Liver (tissue), 9 donors: ENCODE data around the gene NHLRC2. TPM values are rescaled to one million over a fixed set of nuclear protein-coding genes. Genes with fewer than 3 reads are reported as not detected.

ENCODE experiments used
- DNase-seq: peaks from one replicate; pipeline ENCODE4 v3.0.0-alpha.2; 2017; ENCODE audit warnings: low spot score
- H3K27ac ChIP-seq, 2 donors: one replicate each; pipeline ENCODE4 v1.7.0; 2013; ENCODE audit warnings: inconsistent platforms in 2 of 2, low read length in 2 of 2, control low read depth in 1 of 2, low read depth in 1 of 2, mild to moderate bottlenecking in 1 of 2
- H3K27me3 ChIP-seq, 4 donors: one replicate each; pipeline versions ENCODE4 v1.6.1 to v1.7.0; 2013; ENCODE audit warnings: low read length in 3 of 4, inconsistent platforms in 1 of 4, mild to moderate bottlenecking in 1 of 4, moderate library complexity in 1 of 4; ENCODE audit not compliant: control insufficient read depth in 4 of 4, insufficient read depth in 4 of 4
- H3K36me3 ChIP-seq, 4 donors: one replicate each; pipeline versions ENCODE4 v1.6.1 to v1.7.0; 2013; ENCODE audit warnings: low read length in 3 of 4, mild to moderate bottlenecking in 3 of 4, low read depth in 1 of 4, moderate library complexity in 1 of 4; ENCODE audit not compliant: control insufficient read depth in 4 of 4, insufficient read depth in 3 of 4
- H3K4me1 ChIP-seq, 4 donors: one replicate each; pipeline versions ENCODE4 v1.6.1 to v1.7.0; 2013; ENCODE audit warnings: low read length in 3 of 4, mild to moderate bottlenecking in 3 of 4, moderate library complexity in 1 of 4; ENCODE audit not compliant: control insufficient read depth in 4 of 4, insufficient read depth in 4 of 4
- H3K4me3 ChIP-seq, 3 donors: one replicate each; pipeline versions ENCODE4 v1.6.1 to v1.7.0; 2013; ENCODE audit warnings: low read length in 3 of 3, control low read depth in 1 of 3, low read depth in 1 of 3, mild to moderate bottlenecking in 1 of 3
- H3K9ac ChIP-seq, 2 donors: one replicate each; pipeline ENCODE4 v1.7.0; 2013; ENCODE audit warnings: low read length in 2 of 2, mild to moderate bottlenecking in 2 of 2, moderate library complexity in 2 of 2, control low read depth in 1 of 2, low read depth in 1 of 2
- H3K9me3 ChIP-seq, 4 donors: one replicate each; pipeline versions ENCODE4 v1.6.1 to v1.7.0; 2013; ENCODE audit warnings: low read length in 3 of 4; ENCODE audit not compliant: control insufficient read depth in 4 of 4
- CTCF ChIP-seq: fragments of 150-350 bp; IDR thresholded peaks from 2 replicates; pipeline ENCODE4 v1.5.1; 2017; ENCODE audit warnings: improper control_type of control experiment, low read depth, low read length; ENCODE audit not compliant: missing input control
- EGR1 ChIP-seq, 2 donors: IDR thresholded peaks; 2 replicates each; pipeline ENCODE4 v1.6.1; 2016 to 2018; ENCODE audit warnings: antibody characterized with exemption in 2 of 2, low read depth in 2 of 2
- FOXA1 ChIP-seq: IDR thresholded peaks from 2 replicates; pipeline ENCODE4 v1.6.1; 2016; ENCODE audit warnings: antibody characterized with exemption
- FOXA2 ChIP-seq: IDR thresholded peaks from 2 replicates; pipeline ENCODE4 v1.6.1; 2016; ENCODE audit warnings: antibody characterized with exemption
- GABPA ChIP-seq, 2 donors: IDR thresholded peaks in 1 of 2; conservative IDR thresholded peaks in 1 of 2; 2 replicates each; pipeline ENCODE4 v1.6.1; 2016; ENCODE audit warnings: antibody characterized with exemption in 2 of 2, mild to moderate bottlenecking in 1 of 2, moderate library complexity in 1 of 2
- HNF4A ChIP-seq, 2 donors: conservative IDR thresholded peaks; 2 replicates each; pipeline ENCODE4 v1.6.1; 2016; ENCODE audit warnings: antibody characterized with exemption in 2 of 2, mild to moderate bottlenecking in 2 of 2
- HNF4G ChIP-seq: IDR thresholded peaks from 2 replicates; pipeline ENCODE4 v1.6.1; 2016; ENCODE audit warnings: antibody characterized with exemption
- JUND ChIP-seq, 2 donors: IDR thresholded peaks; 2 replicates each; pipeline ENCODE4 v1.6.1; 2016; ENCODE audit warnings: antibody characterized with exemption in 2 of 2
- NR2F2 ChIP-seq: IDR thresholded peaks from 2 replicates; pipeline ENCODE4 v1.6.1; 2016; ENCODE audit warnings: antibody characterized with exemption
- RAD21 ChIP-seq, 2 donors: IDR thresholded peaks; 2 replicates each; pipeline ENCODE4 v1.6.1; 2016; ENCODE audit warnings: antibody characterized with exemption in 2 of 2, mild to moderate bottlenecking in 2 of 2
- RXRA ChIP-seq, 2 donors: IDR thresholded peaks; 2 replicates each; pipeline ENCODE4 v1.6.1; 2017 to 2018; ENCODE audit warnings: antibody characterized with exemption in 2 of 2, mild to moderate bottlenecking in 1 of 2
- SP1 ChIP-seq: IDR thresholded peaks from 2 replicates; pipeline ENCODE4 v1.6.1; 2018; ENCODE audit warnings: antibody characterized with exemption, mild to moderate bottlenecking
- TAF1 ChIP-seq: conservative IDR thresholded peaks from 2 replicates; pipeline ENCODE4 v1.6.1; 2016; ENCODE audit warnings: antibody characterized with exemption, mild to moderate bottlenecking
- YY1 ChIP-seq: IDR thresholded peaks from 2 replicates; pipeline ENCODE4 v1.6.1; 2016; ENCODE audit warnings: antibody characterized with exemption, mild to moderate bottlenecking
- WGBS: extraction: QIAGEN DNeasy Blood & Tissue Kit; methylation state at CpG from one replicate; pipeline ENCODE4 v1.1.7; 2013; 5-methylcytosine and 5-hydroxymethylcytosine counted together
- polyA plus RNA-seq, 2 donors: library from polyadenylated mRNA; stranded (reverse) in 1 of 2; unstranded in 1 of 2; fragments of 200-250 nt in 1 of 2; fragments of >200 nt in 1 of 2; fragmentation: Nextera tagmentation in 1 of 2; extraction: Ambion mirVana in 1 of 2; gene quantifications; one replicate each; pipeline versions ENCODE4 v1.2.1 to v1.2.3, GENCODE V29; 2013 to 2015
- total RNA-seq, 2 donors: library from RNA; depleted of rRNA; stranded (reverse); fragments of >200 nt; gene quantifications; one replicate each; pipeline ENCODE4 v1.2.3, GENCODE V29; 2014
- TF ChIP-seq, protein P1 (sequence below): IDR thresholded peaks from 2 replicates; pipeline ENCODE4 v1.6.1; 2016; ENCODE audit warnings: antibody characterized with exemption
- TF ChIP-seq, protein P2 (sequence below): IDR thresholded peaks from 2 replicates; pipeline ENCODE4 v1.6.1; 2016; ENCODE audit warnings: antibody characterized with exemption
- TF ChIP-seq, protein P3 (sequence below): IDR thresholded peaks from 2 replicates; pipeline ENCODE4 v1.6.1; 2016; ENCODE audit warnings: antibody characterized with exemption
- TF ChIP-seq, protein P4 (sequence below): IDR thresholded peaks from 2 replicates; pipeline ENCODE4 v1.6.1; 2016; ENCODE audit warnings: antibody characterized with exemption, mild to moderate bottlenecking
- donor health status: healthy.
- donor health status: healthy.
- donor health status: healthy.
- donor health status: healthy.
- donor health status: healthy.

NHLRC2 gene
- total and polyA plus RNA-seq, 4 donors = 2.3 to 14.2 (median 7.4) TPM

DNA sequence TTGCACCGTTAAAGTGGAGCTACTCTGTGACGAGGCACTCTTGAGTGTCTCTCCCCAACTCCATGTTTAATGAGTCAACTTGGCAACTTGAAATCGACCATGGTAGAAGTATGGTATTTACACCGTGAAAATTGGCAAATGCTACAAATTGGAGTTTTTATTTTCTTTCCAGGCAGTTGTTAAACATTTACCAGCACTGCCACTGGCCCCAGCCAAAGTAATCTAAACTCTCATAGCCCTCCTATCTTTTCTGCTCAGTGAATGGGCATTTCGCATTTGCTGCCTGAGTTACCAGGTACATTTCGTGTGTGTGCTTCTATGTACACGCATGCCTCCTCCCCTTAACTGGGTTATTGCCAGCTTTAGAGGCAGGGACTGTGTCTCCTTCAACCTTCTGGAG lies 83.3 kb downstream of the NHLRC2 start (continued):
- peak; percentile 94 for TF ChIP-seq YY1
- peak; percentile 47 to 56 for TF ChIP-seq RAD21 (IDR thresholded peaks at IDR 0.05)

- peaks cover 7 to 26% (median 10%) of the 10 kb centered on the region in 4 donors for H3K4me1 ChIP-seq
- no peak overlapping the region for H3K27ac ChIP-seq
- H3K9me3 ChIP-seq = no peaks in the 10 kb centered on the region
- no peaks in the 10 kb centered on the region for H3K36me3 ChIP-seq
- 88% methylated on average over 7 of the region's 7 CpGs for WGBS
- TF ChIP-seq RAD21 (IDR thresholded peaks at IDR 0.05) (peak; percentile 30 to 54), YY1 (no peak), JUND (IDR thresholded peaks at IDR 0.05) (no peak), EGR1 (IDR thresholded peaks at IDR 0.05; ENCODE audit: low read depth in 2 of 2) (no peak), CTCF (peak; percentile 11), TAF1 (no peak)
- TF ChIP-seq, protein P1, sequence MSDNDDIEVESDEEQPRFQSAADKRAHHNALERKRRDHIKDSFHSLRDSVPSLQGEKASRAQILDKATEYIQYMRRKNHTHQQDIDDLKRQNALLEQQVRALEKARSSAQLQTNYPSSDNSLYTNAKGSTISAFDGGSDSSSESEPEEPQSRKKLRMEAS = no peak
- TF ChIP-seq, protein P2, sequence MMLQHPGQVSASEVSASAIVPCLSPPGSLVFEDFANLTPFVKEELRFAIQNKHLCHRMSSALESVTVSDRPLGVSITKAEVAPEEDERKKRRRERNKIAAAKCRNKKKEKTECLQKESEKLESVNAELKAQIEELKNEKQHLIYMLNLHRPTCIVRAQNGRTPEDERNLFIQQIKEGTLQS = no peak
- no peak for DNase-seq
- H3K4me3 ChIP-seq = no peak overlapping the region
- H3K27me3 ChIP-seq = no peaks in the 10 kb centered on the region
- H3K9ac ChIP-seq = peak overlapping the region in 1 of 2 donors; percentile 3
These were observed 84.9 kb downstream of the NHLRC2 start for GRCh38 chr10:113939212-113939860.

GRCh38 chr10:113941140-113941539 lies 86.7 kb downstream of the NHLRC2 start:
- no peak for DNase-seq

More at GRCh38 chr10:113941140-113941539, 86.7 kb downstream of the NHLRC2 start:
- H3K4me3 ChIP-seq = no peak overlapping the region
- no peaks in the 10 kb centered on the region for H3K27me3 ChIP-seq
- peaks cover 7 to 26% (median 10%) of the 10 kb centered on the region in 4 donors for H3K4me1 ChIP-seq
- peak overlapping the region; percentile 77 to 88 for H3K27ac ChIP-seq
- H3K36me3 ChIP-seq = no peaks in the 10 kb centered on the region
- peak overlapping the region in 1 of 2 donors; percentile 60 for H3K9ac ChIP-seq
- WGBS = 39% methylated on average over 4 of the region's 4 CpGs
- TF ChIP-seq, protein P2 = no peak
- TF ChIP-seq FOXA2 = peak; percentile 91
- TF ChIP-seq JUND (IDR thresholded peaks at IDR 0.05) = peak; percentile 84 to 89
- TF ChIP-seq, protein P3, sequence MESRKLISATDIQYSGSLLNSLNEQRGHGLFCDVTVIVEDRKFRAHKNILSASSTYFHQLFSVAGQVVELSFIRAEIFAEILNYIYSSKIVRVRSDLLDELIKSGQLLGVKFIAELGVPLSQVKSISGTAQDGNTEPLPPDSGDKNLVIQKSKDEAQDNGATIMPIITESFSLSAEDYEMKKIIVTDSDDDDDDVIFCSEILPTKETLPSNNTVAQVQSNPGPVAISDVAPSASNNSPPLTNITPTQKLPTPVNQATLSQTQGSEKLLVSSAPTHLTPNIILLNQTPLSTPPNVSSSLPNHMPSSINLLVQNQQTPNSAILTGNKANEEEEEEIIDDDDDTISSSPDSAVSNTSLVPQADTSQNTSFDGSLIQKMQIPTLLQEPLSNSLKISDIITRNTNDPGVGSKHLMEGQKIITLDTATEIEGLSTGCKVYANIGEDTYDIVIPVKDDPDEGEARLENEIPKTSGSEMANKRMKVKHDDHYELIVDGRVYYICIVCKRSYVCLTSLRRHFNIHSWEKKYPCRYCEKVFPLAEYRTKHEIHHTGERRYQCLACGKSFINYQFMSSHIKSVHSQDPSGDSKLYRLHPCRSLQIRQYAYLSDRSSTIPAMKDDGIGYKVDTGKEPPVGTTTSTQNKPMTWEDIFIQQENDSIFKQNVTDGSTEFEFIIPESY = peak; percentile 96
- TF ChIP-seq RXRA (IDR thresholded peaks at IDR 0.05) = peak; percentile 95 to 97
- peak; percentile 20 for TF ChIP-seq TAF1
- TF ChIP-seq, protein P4, sequence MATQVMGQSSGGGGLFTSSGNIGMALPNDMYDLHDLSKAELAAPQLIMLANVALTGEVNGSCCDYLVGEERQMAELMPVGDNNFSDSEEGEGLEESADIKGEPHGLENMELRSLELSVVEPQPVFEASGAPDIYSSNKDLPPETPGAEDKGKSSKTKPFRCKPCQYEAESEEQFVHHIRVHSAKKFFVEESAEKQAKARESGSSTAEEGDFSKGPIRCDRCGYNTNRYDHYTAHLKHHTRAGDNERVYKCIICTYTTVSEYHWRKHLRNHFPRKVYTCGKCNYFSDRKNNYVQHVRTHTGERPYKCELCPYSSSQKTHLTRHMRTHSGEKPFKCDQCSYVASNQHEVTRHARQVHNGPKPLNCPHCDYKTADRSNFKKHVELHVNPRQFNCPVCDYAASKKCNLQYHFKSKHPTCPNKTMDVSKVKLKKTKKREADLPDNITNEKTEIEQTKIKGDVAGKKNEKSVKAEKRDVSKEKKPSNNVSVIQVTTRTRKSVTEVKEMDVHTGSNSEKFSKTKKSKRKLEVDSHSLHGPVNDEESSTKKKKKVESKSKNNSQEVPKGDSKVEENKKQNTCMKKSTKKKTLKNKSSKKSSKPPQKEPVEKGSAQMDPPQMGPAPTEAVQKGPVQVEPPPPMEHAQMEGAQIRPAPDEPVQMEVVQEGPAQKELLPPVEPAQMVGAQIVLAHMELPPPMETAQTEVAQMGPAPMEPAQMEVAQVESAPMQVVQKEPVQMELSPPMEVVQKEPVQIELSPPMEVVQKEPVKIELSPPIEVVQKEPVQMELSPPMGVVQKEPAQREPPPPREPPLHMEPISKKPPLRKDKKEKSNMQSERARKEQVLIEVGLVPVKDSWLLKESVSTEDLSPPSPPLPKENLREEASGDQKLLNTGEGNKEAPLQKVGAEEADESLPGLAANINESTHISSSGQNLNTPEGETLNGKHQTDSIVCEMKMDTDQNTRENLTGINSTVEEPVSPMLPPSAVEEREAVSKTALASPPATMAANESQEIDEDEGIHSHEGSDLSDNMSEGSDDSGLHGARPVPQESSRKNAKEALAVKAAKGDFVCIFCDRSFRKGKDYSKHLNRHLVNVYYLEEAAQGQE = peak; percentile 90
- TF ChIP-seq EGR1 (IDR thresholded peaks at IDR 0.05; ENCODE audit: low read depth in 2 of 2) = peak; percentile 63 to 92
- TF ChIP-seq RAD21 (IDR thresholded peaks at IDR 0.05) = peak; percentile 55 to 63
- TF ChIP-seq FOXA1 = peak; percentile 82
- TF ChIP-seq NR2F2 = no peak
- TF ChIP-seq HNF4A (conservative IDR thresholded peaks at IDR 0.05) = peak; percentile 59 to 82
- TF ChIP-seq HNF4G = peak; percentile 29
- TF ChIP-seq CTCF = no peak
- peak; percentile 90 for TF ChIP-seq SP1
- TF ChIP-seq, protein P1 = peak; percentile 49
- peak; percentile 85 for TF ChIP-seq YY1
- TF ChIP-seq GABPA (IDR thresholded peaks at IDR 0.05 in 1 of 2, conservative IDR thresholded peaks at IDR 0.05 in 1 of 2) = peak in 1 of 2 donors; percentile 43
- no peaks in the 10 kb centered on the region for H3K9me3 ChIP-seq
